Keratinocyte (primary cell): ENCODE data around the gene CDK8. TPM values are rescaled to one million over a fixed set of nuclear protein-coding genes. Genes with fewer than 3 reads are reported as not detected.

ENCODE experiments used
- DNase-seq: peaks from one replicate; pipeline ENCODE4 v3.0.0-alpha.2; 2011; ENCODE audit warnings: low read depth, missing footprints, low spot score
- FAIRE-seq: peaks from 2 replicates; lab custom pipeline; 2011; peaks lifted over from hg19 to GRCh38; lab: Jason Lieb, UNC
- H2AFZ ChIP-seq: 2 replicates; pipeline ENCODE4 v1.6.0; 2012; ENCODE audit warnings: low read length, control low read depth, inconsistent platforms; ENCODE audit not compliant: control insufficient read depth
- H3K27ac ChIP-seq: 2 replicates; pipeline ENCODE4 v1.5.1; 2011; ENCODE audit warnings: low read length; ENCODE audit not compliant: control insufficient read depth, insufficient read depth
- H3K27me3 ChIP-seq: 3 replicates; pipeline ENCODE4 v1.6.0; 2011; ENCODE audit warnings: low read length; ENCODE audit not compliant: control insufficient read depth, insufficient read depth; ENCODE audit errors: extremely low read depth
- H3K36me3 ChIP-seq, 2 experiments: 2 replicates in 1 of 2; 3 replicates in 1 of 2; pipeline ENCODE4 v1.5.1; 2011; ENCODE audit warnings: low read length in 2 of 2, mild to moderate bottlenecking in 1 of 2; ENCODE audit not compliant: control insufficient read depth in 2 of 2, insufficient read depth in 2 of 2; ENCODE audit errors: extremely low read depth in 1 of 2
- H3K4me1 ChIP-seq: 3 replicates; pipeline ENCODE4 v1.5.1; 2011; ENCODE audit warnings: low read length; ENCODE audit not compliant: control insufficient read depth, insufficient read depth; ENCODE audit errors: extremely low read depth
- H3K4me2 ChIP-seq: 3 replicates; pipeline ENCODE4 v1.6.0; 2011; ENCODE audit warnings: low read depth, low read length; ENCODE audit not compliant: control insufficient read depth, insufficient read depth; ENCODE audit errors: extremely low read depth
- H3K4me3 ChIP-seq, 3 experiments: fragments of 200-600 bp in 1 of 3; sonication (generic) in 1 of 3; 2 replicates in 2 of 3; 3 replicates in 1 of 3; pipeline ENCODE4 v1.5.1; 2011 to 2016; ENCODE audit warnings: low read length in 3 of 3, mild to moderate bottlenecking in 3 of 3, control low read depth in 2 of 3, inconsistent platforms in 1 of 3, low read depth in 1 of 3, mixed read lengths in 1 of 3, mixed run types in 1 of 3, moderate library complexity in 1 of 3; ENCODE audit not compliant: control insufficient read depth in 2 of 3, insufficient read depth in 2 of 3; ENCODE audit errors: extremely low read depth in 1 of 3
- H3K79me2 ChIP-seq: 2 replicates; pipeline ENCODE4 v1.6.0; 2012; ENCODE audit warnings: low read length; ENCODE audit not compliant: control insufficient read depth, insufficient read depth
- H3K9ac ChIP-seq: 3 replicates; pipeline ENCODE4 v1.6.0; 2011; ENCODE audit warnings: low read length; ENCODE audit not compliant: control insufficient read depth, insufficient read depth; ENCODE audit errors: extremely low read depth
- H3K9me1 ChIP-seq: 3 replicates; pipeline ENCODE4 v1.6.0; 2011; ENCODE audit warnings: low read length; ENCODE audit not compliant: control insufficient read depth, insufficient read depth; ENCODE audit errors: extremely low read depth
- H3K9me3 ChIP-seq: 2 replicates; pipeline ENCODE4 v1.5.1; 2012; ENCODE audit warnings: low read depth, low read length; ENCODE audit not compliant: control insufficient read depth
- H4K20me1 ChIP-seq: 3 replicates; pipeline ENCODE4 v1.6.0; 2011; ENCODE audit warnings: low read length; ENCODE audit not compliant: control insufficient read depth, insufficient read depth; ENCODE audit errors: extremely low read depth
- CTCF ChIP-seq, 3 experiments: IDR thresholded peaks in 1 of 3; conservative IDR thresholded peaks in 1 of 3; optimal IDR thresholded peaks in 1 of 3; 2 replicates in 2 of 3; 3 replicates in 1 of 3; pipeline versions ENCODE3 to v1.5.1; 2011; ENCODE audit warnings: low read length in 3 of 3, mild to moderate bottlenecking in 3 of 3, moderate library complexity in 2 of 3, control low read depth in 1 of 3, inconsistent platforms in 1 of 3; ENCODE audit not compliant: insufficient read depth in 2 of 3; ENCODE audit errors: extremely low read depth in 1 of 3
- EZH2 ChIP-seq: IDR thresholded peaks from one replicate; pipeline ENCODE4 v1.6.1; 2012; ENCODE audit warnings: inconsistent platforms, mild to moderate bottlenecking, low read length, moderate library complexity
- dilution Hi-C: fragments of 300-500 bp; cut with MboI; formaldehyde crosslinking; loops from one replicate; pipeline ENCODE4 v1.7.0; 2020; ENCODE audit warnings: low sequenced_read_pairs; ENCODE audit not compliant: extremely low pct_ligation_motif_present
- polyA plus RNA-seq, 5 experiments: library from polyadenylated mRNA; depleted of rRNA in 3 of 5; stranded (reverse) in 3 of 5; stranded (forward) in 1 of 5; unstranded in 1 of 5; fragments of >200 nt; gene quantifications; 1 replicate in 1 of 5; 2 replicates in 3 of 5; 3 replicates in 1 of 5; pipeline versions ENCODE4 v1.2.1 to v1.2.3, GENCODE V29; 2011 to 2012; ENCODE audit warnings: missing spikeins in 2 of 5, low read depth in 1 of 5, low replicate concordance in 1 of 5

Gene CDK8
- polyA plus RNA-seq, 1 donor (not counting 4 experiments of a cell fraction or from before 2014, with no cell fraction given), result 27.5 TPM

DNA sequence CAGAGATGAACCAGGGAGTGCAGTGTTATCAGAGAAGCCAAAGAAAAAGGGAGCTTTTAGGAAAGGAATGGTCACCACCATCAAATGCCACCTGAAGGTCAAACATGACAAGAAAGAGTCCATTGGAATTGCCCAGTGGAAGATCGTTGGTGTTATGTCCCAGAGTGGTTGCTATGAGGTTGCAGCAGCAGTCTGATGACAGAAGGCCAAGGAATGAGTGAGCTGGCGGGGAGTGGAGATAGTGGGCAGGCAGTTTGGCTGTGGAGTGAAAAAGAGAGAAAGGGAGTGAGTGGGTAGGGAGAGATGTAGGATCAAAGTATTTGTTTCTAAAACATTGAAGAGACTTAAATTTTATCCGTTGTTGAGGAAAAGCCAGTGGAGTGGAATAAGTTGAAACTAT is 186.2 kb downstream of the CDK8 start:
- H3K9ac ChIP-seq, result no peak overlapping the region
- no peak overlapping the region for H3K4me3 ChIP-seq
- no peaks in the 10 kb centered on the region for H3K27me3 ChIP-seq
- TF ChIP-seq EZH2 (no peak), CTCF (optimal IDR thresholded peaks at IDR 0.05 in 1 of 3, IDR thresholded peaks at IDR 0.05 in 1 of 3, conservative IDR thresholded peaks at IDR 0.05 in 1 of 3; ENCODE audit: extremely low read depth in 1 of 3, insufficient read depth in 2 of 3, low read length in 3 of 3) (no peak)
- no peaks in the 10 kb centered on the region for H4K20me1 ChIP-seq
- no peak for DNase-seq
- no peak overlapping the region for H3K4me2 ChIP-seq
- H3K9me3 ChIP-seq, result peaks cover 2% of the 10 kb centered on the region
- no peak for FAIRE-seq
- no peaks in the 10 kb centered on the region for H3K36me3 ChIP-seq
- dilution Hi-C loops, result no loop called here
- no peak overlapping the region for H2AFZ ChIP-seq
- H3K27ac ChIP-seq, result no peak overlapping the region
- no peaks in the 10 kb centered on the region for H3K9me1 ChIP-seq
- H3K4me1 ChIP-seq, result no peaks in the 10 kb centered on the region
- H3K79me2 ChIP-seq, result no peaks in the 10 kb centered on the region

DNA sequence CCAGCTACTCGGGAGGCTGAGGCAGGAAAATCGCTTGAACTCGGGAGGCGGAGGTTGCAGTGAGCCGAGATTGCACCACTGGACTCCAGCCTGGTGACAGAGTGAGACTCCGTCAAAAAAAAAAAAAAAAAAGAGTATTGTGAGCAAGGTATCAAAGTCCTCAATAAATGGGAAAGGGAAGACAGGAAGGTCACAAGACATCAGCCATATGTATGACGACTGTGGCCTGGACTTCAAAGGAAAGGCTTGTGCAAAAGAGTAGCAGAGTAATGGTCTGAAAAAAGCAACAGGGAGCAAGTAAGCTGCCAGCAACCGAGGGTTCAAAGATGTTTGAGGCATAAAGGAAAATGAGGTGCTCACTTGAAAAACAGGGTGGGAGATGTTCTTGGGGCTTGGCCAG is 187.5 kb downstream of the CDK8 start:
- Histone ChIP-seq H3K4me3 (no peak overlapping the region), H3K27me3 (no peaks in the 10 kb centered on the region), H3K4me1 (no peaks in the 10 kb centered on the region), H3K4me2 (no peak overlapping the region), H3K9ac (no peak overlapping the region), H3K9me1 (no peaks in the 10 kb centered on the region), H3K79me2 (no peaks in the 10 kb centered on the region), H3K9me3 (no peaks in the 10 kb centered on the region), H3K27ac (no peak overlapping the region), H4K20me1 (no peaks in the 10 kb centered on the region), H2AFZ (no peak overlapping the region), H3K36me3 (no peaks in the 10 kb centered on the region)
- FAIRE-seq (no peak), DNase-seq (no peak)
- TF ChIP-seq CTCF (optimal IDR thresholded peaks at IDR 0.05 in 1 of 3, IDR thresholded peaks at IDR 0.05 in 1 of 3, conservative IDR thresholded peaks at IDR 0.05 in 1 of 3; ENCODE audit: extremely low read depth in 1 of 3, insufficient read depth in 2 of 3, low read length in 3 of 3) (no peak), EZH2 (no peak)
- dilution Hi-C loops, result no loop called here
